Measurements from ENCODE around the gene GNLY.

DNA sequence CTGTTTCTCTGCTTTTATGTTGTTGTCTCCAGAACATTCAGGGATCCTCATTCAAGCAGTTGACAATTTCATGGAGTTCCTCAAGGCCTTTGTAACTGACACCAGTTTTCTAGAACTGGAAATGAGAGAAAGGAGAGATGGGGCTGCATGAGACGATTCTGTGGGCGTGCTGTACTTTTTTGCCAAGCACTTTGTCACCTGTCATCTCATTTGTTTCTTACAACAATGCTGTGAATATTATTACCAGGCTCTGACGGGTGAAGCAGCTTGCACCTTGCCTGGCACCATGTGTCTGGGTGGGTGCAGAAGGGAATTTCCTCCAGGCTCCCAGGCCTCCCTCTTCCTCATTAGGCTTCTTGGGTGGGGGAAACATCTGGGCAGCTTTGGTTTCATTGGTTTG lies 37.4 kb downstream of the GNLY start:
- TF ChIP-seq, protein P1, sequence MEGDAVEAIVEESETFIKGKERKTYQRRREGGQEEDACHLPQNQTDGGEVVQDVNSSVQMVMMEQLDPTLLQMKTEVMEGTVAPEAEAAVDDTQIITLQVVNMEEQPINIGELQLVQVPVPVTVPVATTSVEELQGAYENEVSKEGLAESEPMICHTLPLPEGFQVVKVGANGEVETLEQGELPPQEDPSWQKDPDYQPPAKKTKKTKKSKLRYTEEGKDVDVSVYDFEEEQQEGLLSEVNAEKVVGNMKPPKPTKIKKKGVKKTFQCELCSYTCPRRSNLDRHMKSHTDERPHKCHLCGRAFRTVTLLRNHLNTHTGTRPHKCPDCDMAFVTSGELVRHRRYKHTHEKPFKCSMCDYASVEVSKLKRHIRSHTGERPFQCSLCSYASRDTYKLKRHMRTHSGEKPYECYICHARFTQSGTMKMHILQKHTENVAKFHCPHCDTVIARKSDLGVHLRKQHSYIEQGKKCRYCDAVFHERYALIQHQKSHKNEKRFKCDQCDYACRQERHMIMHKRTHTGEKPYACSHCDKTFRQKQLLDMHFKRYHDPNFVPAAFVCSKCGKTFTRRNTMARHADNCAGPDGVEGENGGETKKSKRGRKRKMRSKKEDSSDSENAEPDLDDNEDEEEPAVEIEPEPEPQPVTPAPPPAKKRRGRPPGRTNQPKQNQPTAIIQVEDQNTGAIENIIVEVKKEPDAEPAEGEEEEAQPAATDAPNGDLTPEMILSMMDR (IDR thresholded peaks at IDR 0.05 in 4 of 5, conservative IDR thresholded peaks at IDR 0.05 in 1 of 5), result no peak
- peak in 1 of 2 donors; percentile 30 for TF ChIP-seq POLR2A (IDR thresholded peaks at IDR 0.05)

Measured in gastrocnemius medialis (tissue), 4 donors.